Hematopoietic multipotent progenitor cell treated with erythropoietin and hydrocortisone succinate and interleukin-3 and kit ligand, for 17 days (in vitro differentiated cells): Measurements from ENCODE around the gene DCAKD.
A peak's percentile ranks its signal among the peaks of the same experiment; 100 is the strongest.

Source experiments
- DNase-seq: peaks from one replicate; pipeline ENCODE4 v3.0.0-alpha.2; 2015; ENCODE audit warnings: low spot score

Gene DCAKD

GRCh38 chr17:45030733-45031132, 20.7 kb downstream of the DCAKD start:
- DNase-seq = no peak

GRCh38 chr17:45029758-45030423, 21.5 kb downstream of the DCAKD start:
- DNase-seq = no peak

GRCh38 chr17:45029096-45029495, 22.3 kb downstream of the DCAKD start:
- DNase-seq = no peak

GRCh38 chr17:45022655-45023339, 28.6 kb downstream of the DCAKD start:
- DNase-seq = no peak

GRCh38 chr17:45022288-45022648, 29.2 kb downstream of the DCAKD start:
- no peak for DNase-seq

- DNase-seq = peak; percentile 48
These were observed 29.7 kb downstream of the DCAKD start for GRCh38 chr17:45021607-45022287.

- DNase-seq = no peak
These were observed 30.9 kb downstream of the DCAKD start for GRCh38 chr17:45020354-45021138.

- DNase-seq = no peak
These were observed 32.4 kb downstream of the DCAKD start for GRCh38 chr17:45018848-45019711.

GRCh38 chr17:45018514-45018847, 33.0 kb downstream of the DCAKD start:
- no peak for DNase-seq

GRCh38 chr17:45016823-45017222, 34.6 kb downstream of the DCAKD start:
- no peak for DNase-seq

- DNase-seq = no peak
These were observed 35.2 kb downstream of the DCAKD start for GRCh38 chr17:45016237-45016636.

- DNase-seq = no peak
These were observed 38.1 kb downstream of the DCAKD start for GRCh38 chr17:45013021-45013997.

GRCh38 chr17:45011767-45012166, 39.7 kb downstream of the DCAKD start:
- DNase-seq = no peak

GRCh38 chr17:45009676-45010467, 41.6 kb downstream of the DCAKD start:
- no peak for DNase-seq

- DNase-seq = no peak
These were observed 43.2 kb downstream of the DCAKD start for GRCh38 chr17:45008216-45008615.

GRCh38 chr17:45006927-45007461, 44.4 kb downstream of the DCAKD start:
- no peak for DNase-seq

- DNase-seq = no peak
These were observed 45.7 kb downstream of the DCAKD start for GRCh38 chr17:45005700-45006099.

GRCh38 chr17:45004388-45004787, 47.0 kb downstream of the DCAKD start:
- DNase-seq = no peak

- DNase-seq = no peak
These were observed 47.6 kb downstream of the DCAKD start for GRCh38 chr17:45003877-45004276.
